Subcutaneous abdominal adipose tissue (tissue), 5 donors: Measurements from ENCODE around the gene DNHD1.

ENCODE experiments used
- H3K27ac ChIP-seq: one replicate; pipeline ENCODE4 v1.7.0; 2013; ENCODE audit warnings: low read depth, mild to moderate bottlenecking, inconsistent platforms, low read length, moderate library complexity
- H3K27me3 ChIP-seq, 5 donors: one replicate each; pipeline ENCODE4 v1.7.0; 2013; ENCODE audit warnings: low read length in 5 of 5, inconsistent platforms in 1 of 5; ENCODE audit not compliant: control insufficient read depth in 5 of 5, insufficient read depth in 4 of 5
- H3K36me3 ChIP-seq, 5 donors: one replicate each; pipeline ENCODE4 v1.7.0; 2013; ENCODE audit warnings: low read length in 5 of 5; ENCODE audit not compliant: control insufficient read depth in 5 of 5, insufficient read depth in 5 of 5
- H3K4me1 ChIP-seq, 5 donors: one replicate each; pipeline ENCODE4 v1.7.0; 2013; ENCODE audit warnings: low read length in 5 of 5, mild to moderate bottlenecking in 3 of 5, moderate library complexity in 1 of 5; ENCODE audit not compliant: control insufficient read depth in 5 of 5, insufficient read depth in 5 of 5
- H3K4me3 ChIP-seq, 5 donors: one replicate each; pipeline ENCODE4 v1.7.0; 2013; ENCODE audit warnings: low read length in 5 of 5, low read depth in 1 of 5
- H3K9ac ChIP-seq, 5 donors: one replicate each; pipeline ENCODE4 v1.7.0; 2013; ENCODE audit warnings: low read length in 5 of 5, mild to moderate bottlenecking in 4 of 5, moderate library complexity in 3 of 5
- H3K9me3 ChIP-seq, 5 donors: one replicate each; pipeline ENCODE4 v1.7.0; 2013; ENCODE audit warnings: low read length in 5 of 5; ENCODE audit not compliant: control insufficient read depth in 5 of 5
- donor health status: healthy.
- donor health status: healthy.
- donor health status: healthy.
- donor health status: healthy.
- donor health status: healthy.

The DNHD1 gene

DNA sequence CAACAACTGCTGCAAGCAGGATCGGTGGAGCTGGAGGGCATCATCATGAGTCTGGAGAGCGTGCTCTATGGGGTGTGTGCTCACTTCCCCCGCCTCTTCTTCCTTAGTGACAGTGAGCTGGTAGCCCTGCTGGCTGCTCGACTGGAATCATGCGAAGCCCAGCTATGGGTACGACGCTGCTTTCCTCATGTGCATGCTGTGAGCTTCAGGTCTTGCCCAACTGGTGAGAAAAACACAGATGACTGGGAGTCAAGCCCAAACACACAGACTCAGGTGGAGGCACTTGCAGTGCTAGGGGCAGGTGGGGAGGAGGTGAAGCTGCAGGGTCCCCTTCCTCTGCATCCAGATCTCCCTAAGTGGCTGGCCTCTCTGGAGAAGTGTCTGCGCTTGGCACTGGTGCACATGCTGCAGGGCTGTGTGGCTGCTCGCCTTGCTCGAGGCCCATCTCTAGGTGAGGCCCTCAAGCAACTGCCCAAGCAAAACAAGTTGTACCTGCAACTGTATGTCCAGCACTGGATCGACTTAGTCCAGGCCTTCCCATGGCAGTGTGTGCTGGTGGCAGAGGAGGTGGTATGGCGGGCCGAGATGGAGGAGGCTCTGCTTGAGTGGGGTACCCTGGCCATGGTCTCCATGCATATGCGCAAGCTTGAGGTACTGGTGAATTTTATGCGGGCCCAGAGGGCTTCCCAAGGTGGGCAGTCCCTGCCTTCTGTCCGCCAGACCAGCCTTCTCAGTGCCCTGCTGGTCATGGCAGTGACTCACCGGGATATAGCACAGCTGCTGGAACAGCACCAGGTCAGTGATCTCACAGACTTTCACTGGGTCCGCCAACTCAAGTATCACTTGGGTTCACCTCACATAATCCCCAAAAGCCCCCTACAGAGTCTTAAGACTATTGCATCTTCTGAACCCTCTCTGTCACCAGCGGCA is 48.1 kb downstream of the DNHD1 start:
- Histone ChIP-seq H3K9ac (no peak overlapping the region), H3K4me3 (no peak overlapping the region), H3K36me3 (peaks cover 0 to 48% (median 31%) of the 10 kb centered on the region in 5 donors), H3K27ac (no peak overlapping the region), H3K4me1 (no peaks in the 10 kb centered on the region), H3K9me3 (no peaks in the 10 kb centered on the region), H3K27me3 (no peaks in the 10 kb centered on the region)

GRCh38 chr11:6545917-6546605 is 49.0 kb downstream of the DNHD1 start:
- no peaks in the 10 kb centered on the region for H3K27me3 ChIP-seq
- H3K9ac ChIP-seq: no peak overlapping the region
- no peak overlapping the region for H3K27ac ChIP-seq
- peaks cover 0 to 48% (median 31%) of the 10 kb centered on the region in 5 donors for H3K36me3 ChIP-seq
- H3K4me3 ChIP-seq: no peak overlapping the region
- no peaks in the 10 kb centered on the region for H3K9me3 ChIP-seq
- H3K4me1 ChIP-seq: no peaks in the 10 kb centered on the region

GRCh38 chr11:6546735-6547134 is 49.7 kb downstream of the DNHD1 start:
- no peaks in the 10 kb centered on the region for H3K9me3 ChIP-seq
- no peaks in the 10 kb centered on the region for H3K27me3 ChIP-seq
- H3K27ac ChIP-seq: no peak overlapping the region
- no peaks in the 10 kb centered on the region for H3K4me1 ChIP-seq
- peaks cover 0 to 48% (median 31%) of the 10 kb centered on the region in 5 donors for H3K36me3 ChIP-seq
- no peak overlapping the region for H3K9ac ChIP-seq
- H3K4me3 ChIP-seq: no peak overlapping the region

DNA sequence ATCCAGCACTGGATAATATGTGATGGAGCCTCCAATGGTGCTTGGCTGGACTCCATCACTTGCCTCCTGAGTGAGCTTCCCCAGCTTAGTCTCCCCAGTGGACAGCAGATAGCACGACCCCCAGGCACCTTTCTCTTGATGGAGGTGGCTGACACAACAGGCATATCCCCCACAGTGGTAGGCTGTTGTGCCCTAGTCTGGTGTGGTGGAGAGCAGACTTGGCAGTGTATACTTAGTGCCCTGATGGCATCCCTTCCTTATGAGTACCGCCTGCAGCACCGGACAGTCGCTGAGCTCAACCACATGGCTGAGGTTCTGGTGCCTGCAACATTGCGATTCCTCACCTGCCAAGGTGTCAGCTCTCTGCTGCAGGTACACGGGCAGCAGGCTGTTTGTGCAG is 50.1 kb downstream of the DNHD1 start:
- Histone ChIP-seq H3K36me3 (peaks cover 0 to 48% (median 31%) of the 10 kb centered on the region in 5 donors), H3K27me3 (no peaks in the 10 kb centered on the region), H3K27ac (no peak overlapping the region), H3K4me1 (no peaks in the 10 kb centered on the region), H3K9ac (no peak overlapping the region), H3K9me3 (no peaks in the 10 kb centered on the region), H3K4me3 (no peak overlapping the region)

GRCh38 chr11:6548121-6548520 is 51.0 kb downstream of the DNHD1 start:
- H3K27ac ChIP-seq: no peak overlapping the region
- peaks cover 0 to 43% (median 31%) of the 10 kb centered on the region in 5 donors for H3K36me3 ChIP-seq
- no peaks in the 10 kb centered on the region for H3K4me1 ChIP-seq
- no peak overlapping the region for H3K9ac ChIP-seq
- H3K9me3 ChIP-seq: no peaks in the 10 kb centered on the region
- no peak overlapping the region for H3K4me3 ChIP-seq
- H3K27me3 ChIP-seq: no peaks in the 10 kb centered on the region

- peaks cover 0 to 42% (median 31%) of the 10 kb centered on the region in 5 donors for H3K36me3 ChIP-seq
- H3K9ac ChIP-seq: no peak overlapping the region
- no peaks in the 10 kb centered on the region for H3K9me3 ChIP-seq
- H3K4me3 ChIP-seq: no peak overlapping the region
- H3K27me3 ChIP-seq: no peaks in the 10 kb centered on the region
- H3K27ac ChIP-seq: no peak overlapping the region
- no peaks in the 10 kb centered on the region for H3K4me1 ChIP-seq
Measured at GRCh38 chr11:6548641-6549040, 51.6 kb downstream of the DNHD1 start.

DNA sequence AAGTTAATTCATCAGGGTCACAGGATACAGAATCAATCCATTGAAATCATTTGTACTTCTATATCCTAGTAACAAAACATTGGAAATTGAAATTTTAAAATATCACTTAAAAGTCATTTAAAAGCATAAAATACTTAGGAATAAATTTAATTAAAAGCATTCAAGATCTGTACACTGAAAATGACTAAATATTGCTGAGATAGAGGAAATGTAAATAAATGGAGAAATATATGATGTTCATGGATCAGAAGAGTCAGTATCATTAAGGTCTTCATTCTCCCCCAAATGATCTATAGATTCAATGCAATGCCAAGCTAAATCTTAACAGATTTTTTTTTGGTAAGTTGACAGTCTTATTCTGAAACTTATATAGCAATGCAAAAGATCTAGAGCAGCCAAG is 56.6 kb downstream of the DNHD1 start:
- Histone ChIP-seq H3K36me3 (peaks cover 0 to 14% (median 4%) of the 10 kb centered on the region in 5 donors), H3K9me3 (no peaks in the 10 kb centered on the region), H3K4me1 (no peaks in the 10 kb centered on the region), H3K27ac (no peak overlapping the region), H3K4me3 (no peak overlapping the region), H3K27me3 (no peaks in the 10 kb centered on the region), H3K9ac (no peak overlapping the region)

DNA sequence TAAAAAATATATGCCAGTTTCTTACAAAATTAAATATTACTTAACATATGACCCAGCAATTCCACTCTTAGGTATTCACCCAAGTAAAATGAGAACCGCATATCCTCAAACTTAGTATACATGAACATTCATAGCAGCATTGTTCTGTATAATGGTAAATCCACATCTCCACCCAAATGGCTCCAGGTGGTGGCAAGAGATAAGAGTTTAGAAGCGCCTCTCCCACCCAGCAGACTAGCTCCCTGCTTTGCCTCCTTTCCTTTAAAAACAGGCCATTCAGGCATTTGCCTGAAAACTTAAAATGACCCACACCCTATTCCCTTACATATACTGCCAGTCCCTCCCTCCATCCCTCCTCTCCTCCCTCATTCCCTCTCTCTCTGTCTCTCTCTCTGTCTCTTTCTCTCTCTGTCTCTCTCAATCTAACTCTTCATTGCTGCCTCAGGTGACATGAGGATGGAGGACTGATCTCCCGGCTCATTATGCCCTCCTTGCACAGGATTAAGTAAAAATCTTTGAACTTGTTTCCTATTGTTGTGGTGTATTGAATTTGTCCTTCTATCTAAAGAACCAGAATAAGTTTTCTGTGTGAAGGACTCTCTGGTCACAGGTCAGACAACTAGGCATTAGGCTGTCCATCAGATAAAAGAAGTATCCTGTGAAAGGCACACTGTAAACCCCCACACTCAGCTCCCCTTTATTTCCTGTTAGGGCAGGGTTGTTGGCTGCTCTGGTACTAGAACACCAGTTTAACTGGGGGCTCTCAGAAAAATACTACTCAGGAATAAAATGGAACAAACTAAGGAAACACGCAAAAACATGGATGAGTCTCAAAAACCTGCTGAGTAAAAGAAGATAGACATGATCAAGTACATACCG is 58.0 kb downstream of the DNHD1 start:
- no peak overlapping the region for H3K27ac ChIP-seq
- H3K9me3 ChIP-seq: no peaks in the 10 kb centered on the region
- no peaks in the 10 kb centered on the region for H3K4me1 ChIP-seq
- H3K4me3 ChIP-seq: no peak overlapping the region
- H3K27me3 ChIP-seq: no peaks in the 10 kb centered on the region
- H3K36me3 ChIP-seq: peaks cover 0 to 19% (median 4%) of the 10 kb centered on the region in 5 donors
- no peak overlapping the region for H3K9ac ChIP-seq

DNA sequence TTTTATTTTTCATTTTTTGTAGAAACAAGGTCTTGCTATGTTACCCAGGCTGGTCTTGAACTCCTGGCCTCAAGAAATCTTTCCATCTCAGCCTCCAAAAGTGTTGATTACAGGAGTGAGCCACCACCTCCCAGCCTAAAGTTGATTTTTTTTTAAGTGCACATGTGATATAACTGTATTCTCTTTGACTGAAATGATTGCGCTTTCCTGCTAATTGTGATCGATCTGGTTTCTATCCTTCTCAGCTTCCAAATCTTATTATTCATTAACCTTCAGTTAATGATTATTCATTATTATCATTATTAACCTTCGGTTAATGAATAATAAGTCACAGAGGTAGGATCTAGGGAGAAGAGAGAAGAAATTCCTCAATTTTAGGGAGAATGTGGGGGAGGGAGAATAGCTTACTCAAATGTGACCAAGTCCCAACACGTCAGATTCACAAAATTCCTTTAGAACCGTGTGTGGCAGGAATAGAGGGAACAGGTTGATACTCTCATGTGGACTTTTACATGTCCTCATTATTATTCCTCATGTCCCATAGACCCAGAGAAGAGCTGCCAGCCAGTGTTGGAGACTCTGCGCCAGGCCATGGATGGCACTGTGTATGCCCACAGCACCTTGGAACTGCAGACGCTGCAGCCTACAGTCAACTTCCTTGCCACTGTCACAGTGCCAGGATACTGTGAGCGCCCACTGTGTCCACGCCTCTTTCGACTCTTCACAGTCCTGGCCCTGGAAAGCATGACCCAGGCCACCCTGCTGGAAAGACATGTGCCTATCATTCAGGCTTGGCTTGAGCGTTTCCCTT is 59.3 kb downstream of the DNHD1 start:
- no peaks in the 10 kb centered on the region for H3K9me3 ChIP-seq

More for the DNA sequence above, 59.3 kb downstream of the DNHD1 start:
- Histone ChIP-seq H3K4me1 (no peaks in the 10 kb centered on the region), H3K4me3 (no peak overlapping the region), H3K27me3 (no peaks in the 10 kb centered on the region), H3K27ac (no peak overlapping the region), H3K36me3 (peaks cover 0 to 19% (median 4%) of the 10 kb centered on the region in 5 donors), H3K9ac (no peak overlapping the region)
